ENCODE results near the gene SIGLEC10. TPM values are rescaled to one million over a fixed set of nuclear protein-coding genes. Genes with fewer than 3 reads are reported as not detected.

The SIGLEC10 gene
- total RNA-seq, 1 experiment from 2014 or later, result not detected

GRCh38 chr19:51370230-51370629 is 47.2 kb downstream of the SIGLEC10 start:
- CTCF ChIA-PET, result no interaction called here
- Histone ChIP-seq H3K79me2 (ENCODE audit: insufficient read depth, low read length) (peaks cover 13% of the 10 kb centered on the region; the same call in 1 of the 2 replicates), H3K4me1 (ENCODE audit: control insufficient read depth in 1 of 2, insufficient read depth in 2 of 2, low read length in 2 of 2) (peaks cover 6 to 21% of the 10 kb centered on the region in 2 experiments; a peak in 3 of 4 replicates), H4K20me1 (ENCODE audit: insufficient read depth) (no peaks in the 10 kb centered on the region), H3K9me2 (ENCODE audit: insufficient read depth) (no peaks in the 10 kb centered on the region), H3K4me3 (replicated peaks in 1 of 2; ENCODE audit: low read depth in 1 of 2, low read length in 2 of 2) (no peak overlapping the region), H3K9me3 (ENCODE audit: control insufficient read depth in 1 of 2, insufficient read depth in 1 of 2, low read depth in 1 of 2, low read length in 2 of 2) (no peaks in the 10 kb centered on the region), H3K36me3 (ENCODE audit: control insufficient read depth in 1 of 2, insufficient read depth in 2 of 2, low read length in 2 of 2) (no peaks in the 10 kb centered on the region), H3K9ac (ENCODE audit: low read length) (no peak overlapping the region), H3K27ac (ENCODE audit: low read depth, low read length) (no peak overlapping the region), H3K27me3 (ENCODE audit: insufficient read depth, low read length) (no peaks in the 10 kb centered on the region), H3K4me2 (ENCODE audit: low read length) (no peak overlapping the region), H2AFZ (ENCODE audit: low read depth, low read length, poor library complexity, severe bottlenecking) (no peak overlapping the region)
- POLR2A ChIA-PET, result no interaction called here
- TF ChIP-seq, protein P1, sequence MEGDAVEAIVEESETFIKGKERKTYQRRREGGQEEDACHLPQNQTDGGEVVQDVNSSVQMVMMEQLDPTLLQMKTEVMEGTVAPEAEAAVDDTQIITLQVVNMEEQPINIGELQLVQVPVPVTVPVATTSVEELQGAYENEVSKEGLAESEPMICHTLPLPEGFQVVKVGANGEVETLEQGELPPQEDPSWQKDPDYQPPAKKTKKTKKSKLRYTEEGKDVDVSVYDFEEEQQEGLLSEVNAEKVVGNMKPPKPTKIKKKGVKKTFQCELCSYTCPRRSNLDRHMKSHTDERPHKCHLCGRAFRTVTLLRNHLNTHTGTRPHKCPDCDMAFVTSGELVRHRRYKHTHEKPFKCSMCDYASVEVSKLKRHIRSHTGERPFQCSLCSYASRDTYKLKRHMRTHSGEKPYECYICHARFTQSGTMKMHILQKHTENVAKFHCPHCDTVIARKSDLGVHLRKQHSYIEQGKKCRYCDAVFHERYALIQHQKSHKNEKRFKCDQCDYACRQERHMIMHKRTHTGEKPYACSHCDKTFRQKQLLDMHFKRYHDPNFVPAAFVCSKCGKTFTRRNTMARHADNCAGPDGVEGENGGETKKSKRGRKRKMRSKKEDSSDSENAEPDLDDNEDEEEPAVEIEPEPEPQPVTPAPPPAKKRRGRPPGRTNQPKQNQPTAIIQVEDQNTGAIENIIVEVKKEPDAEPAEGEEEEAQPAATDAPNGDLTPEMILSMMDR (IDR thresholded peaks at IDR 0.05 in 2 of 3, conservative IDR thresholded peaks at IDR 0.05 in 1 of 3; ENCODE audit: borderline replicate concordance in 1 of 3, insufficient read depth in 1 of 3, low read depth in 2 of 3, low read length in 2 of 3), result no peak
- no peak for TF ChIP-seq RAD21 (IDR thresholded peaks at IDR 0.05; ENCODE audit: low read depth)
- TF ChIP-seq CEBPB (IDR thresholded peaks at IDR 0.05; ENCODE audit: low read depth), result no peak
- TF ChIP-seq, protein P2, sequence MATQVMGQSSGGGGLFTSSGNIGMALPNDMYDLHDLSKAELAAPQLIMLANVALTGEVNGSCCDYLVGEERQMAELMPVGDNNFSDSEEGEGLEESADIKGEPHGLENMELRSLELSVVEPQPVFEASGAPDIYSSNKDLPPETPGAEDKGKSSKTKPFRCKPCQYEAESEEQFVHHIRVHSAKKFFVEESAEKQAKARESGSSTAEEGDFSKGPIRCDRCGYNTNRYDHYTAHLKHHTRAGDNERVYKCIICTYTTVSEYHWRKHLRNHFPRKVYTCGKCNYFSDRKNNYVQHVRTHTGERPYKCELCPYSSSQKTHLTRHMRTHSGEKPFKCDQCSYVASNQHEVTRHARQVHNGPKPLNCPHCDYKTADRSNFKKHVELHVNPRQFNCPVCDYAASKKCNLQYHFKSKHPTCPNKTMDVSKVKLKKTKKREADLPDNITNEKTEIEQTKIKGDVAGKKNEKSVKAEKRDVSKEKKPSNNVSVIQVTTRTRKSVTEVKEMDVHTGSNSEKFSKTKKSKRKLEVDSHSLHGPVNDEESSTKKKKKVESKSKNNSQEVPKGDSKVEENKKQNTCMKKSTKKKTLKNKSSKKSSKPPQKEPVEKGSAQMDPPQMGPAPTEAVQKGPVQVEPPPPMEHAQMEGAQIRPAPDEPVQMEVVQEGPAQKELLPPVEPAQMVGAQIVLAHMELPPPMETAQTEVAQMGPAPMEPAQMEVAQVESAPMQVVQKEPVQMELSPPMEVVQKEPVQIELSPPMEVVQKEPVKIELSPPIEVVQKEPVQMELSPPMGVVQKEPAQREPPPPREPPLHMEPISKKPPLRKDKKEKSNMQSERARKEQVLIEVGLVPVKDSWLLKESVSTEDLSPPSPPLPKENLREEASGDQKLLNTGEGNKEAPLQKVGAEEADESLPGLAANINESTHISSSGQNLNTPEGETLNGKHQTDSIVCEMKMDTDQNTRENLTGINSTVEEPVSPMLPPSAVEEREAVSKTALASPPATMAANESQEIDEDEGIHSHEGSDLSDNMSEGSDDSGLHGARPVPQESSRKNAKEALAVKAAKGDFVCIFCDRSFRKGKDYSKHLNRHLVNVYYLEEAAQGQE (IDR thresholded peaks at IDR 0.05; ENCODE audit: low read depth), result no peak
- TF ChIP-seq ATF3 (IDR thresholded peaks at IDR 0.05), result no peak
- TF ChIP-seq, protein P3, sequence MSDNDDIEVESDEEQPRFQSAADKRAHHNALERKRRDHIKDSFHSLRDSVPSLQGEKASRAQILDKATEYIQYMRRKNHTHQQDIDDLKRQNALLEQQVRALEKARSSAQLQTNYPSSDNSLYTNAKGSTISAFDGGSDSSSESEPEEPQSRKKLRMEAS (IDR thresholded peaks at IDR 0.05), result no peak
- TF ChIP-seq ELF1 (IDR thresholded peaks at IDR 0.05; ENCODE audit: borderline replicate concordance, low read depth), result no peak
- TF ChIP-seq SRF (IDR thresholded peaks at IDR 0.05; ENCODE audit: low read depth), result no peak
- TF ChIP-seq SP1 (IDR thresholded peaks at IDR 0.05; ENCODE audit: low read depth), result no peak
- no peak for TF ChIP-seq POLR2A (IDR thresholded peaks at IDR 0.05; ENCODE audit: borderline replicate concordance, extremely low read depth, insufficient read depth, insufficient read length)
- TF ChIP-seq EGR1 (IDR thresholded peaks at IDR 0.05; ENCODE audit: low read depth), result no peak
- no peak for TF ChIP-seq CBX3 (IDR thresholded peaks at IDR 0.05; ENCODE audit: low read depth)
- TF ChIP-seq TCF7L2 (IDR thresholded peaks at IDR 0.05; ENCODE audit: borderline replicate concordance, extremely low read depth, insufficient read depth, insufficient read length), result no peak
- no peak for TF ChIP-seq POLR2AphosphoS5 (IDR thresholded peaks at IDR 0.05; ENCODE audit: low read depth, low read length)
- TF ChIP-seq FOSL1 (IDR thresholded peaks at IDR 0.05; ENCODE audit: low read depth), result no peak
- TF ChIP-seq, protein P4, sequence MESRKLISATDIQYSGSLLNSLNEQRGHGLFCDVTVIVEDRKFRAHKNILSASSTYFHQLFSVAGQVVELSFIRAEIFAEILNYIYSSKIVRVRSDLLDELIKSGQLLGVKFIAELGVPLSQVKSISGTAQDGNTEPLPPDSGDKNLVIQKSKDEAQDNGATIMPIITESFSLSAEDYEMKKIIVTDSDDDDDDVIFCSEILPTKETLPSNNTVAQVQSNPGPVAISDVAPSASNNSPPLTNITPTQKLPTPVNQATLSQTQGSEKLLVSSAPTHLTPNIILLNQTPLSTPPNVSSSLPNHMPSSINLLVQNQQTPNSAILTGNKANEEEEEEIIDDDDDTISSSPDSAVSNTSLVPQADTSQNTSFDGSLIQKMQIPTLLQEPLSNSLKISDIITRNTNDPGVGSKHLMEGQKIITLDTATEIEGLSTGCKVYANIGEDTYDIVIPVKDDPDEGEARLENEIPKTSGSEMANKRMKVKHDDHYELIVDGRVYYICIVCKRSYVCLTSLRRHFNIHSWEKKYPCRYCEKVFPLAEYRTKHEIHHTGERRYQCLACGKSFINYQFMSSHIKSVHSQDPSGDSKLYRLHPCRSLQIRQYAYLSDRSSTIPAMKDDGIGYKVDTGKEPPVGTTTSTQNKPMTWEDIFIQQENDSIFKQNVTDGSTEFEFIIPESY (IDR thresholded peaks at IDR 0.05; ENCODE audit: extremely low read depth, insufficient replicate concordance, low read length), result no peak
- TF ChIP-seq SIN3A (IDR thresholded peaks at IDR 0.05; ENCODE audit: low read depth), result no peak
- no peak for TF ChIP-seq ZFX (IDR thresholded peaks at IDR 0.05)
- TF ChIP-seq JUND (IDR thresholded peaks at IDR 0.05), result no peak
- DNase-seq (ENCODE audit: low read depth, low spot score), result no peak
- no TSS peak for BruUV-seq (replicated peaks)
- RAD21 ChIA-PET (ENCODE audit: low non-redundant PET in 1 of 2, low total read pairs in 2 of 2, uncharacterized antibody in 2 of 2, unreplicated experiment in 2 of 2), result no interaction called here
- no peak for ATAC-seq
- intact Hi-C loops (cut with micrococcal nuclease), result no loop called here

All from HCT116 (cell line).